Kidney epithelial cell (primary cell): ENCODE data around the gene RAB33A. TPM values are rescaled to one million over a fixed set of nuclear protein-coding genes. Genes with fewer than 3 reads are reported as not detected.

ENCODE experiments used
- DNase-seq: peaks from one replicate; pipeline ENCODE4 v3.0.0-alpha.2; 2010; ENCODE audit warnings: low read depth
- H3K27me3 ChIP-seq: 2 replicates; pipeline ENCODE4 v1.6.0; 2011; ENCODE audit warnings: low read length; ENCODE audit not compliant: control insufficient read depth, insufficient read depth
- H3K36me3 ChIP-seq: 2 replicates; pipeline ENCODE4 v1.5.1; 2011; ENCODE audit warnings: low read length; ENCODE audit not compliant: control insufficient read depth, insufficient read depth
- H3K4me3 ChIP-seq: 2 replicates; pipeline ENCODE4 v1.5.1; 2011; ENCODE audit warnings: low read depth, mild to moderate bottlenecking, control low read depth, low read length
- total RNA-seq: library from RNA; depleted of rRNA; stranded (reverse); fragments of >200 nt; gene quantifications from 2 replicates; pipeline ENCODE4 v1.2.3, GENCODE V29; 2015
- TF ChIP-seq, protein P1 (sequence below): IDR thresholded peaks from 2 replicates; pipeline ENCODE4 v1.5.1; 2011; ENCODE audit warnings: mild to moderate bottlenecking, moderate library complexity, low read length, control low read depth, inconsistent platforms; ENCODE audit not compliant: insufficient read depth, poor library complexity, severe bottlenecking

Gene RAB33A
- total RNA-seq, 1 donor from 2014 or later = 3.2 TPM

DNA sequence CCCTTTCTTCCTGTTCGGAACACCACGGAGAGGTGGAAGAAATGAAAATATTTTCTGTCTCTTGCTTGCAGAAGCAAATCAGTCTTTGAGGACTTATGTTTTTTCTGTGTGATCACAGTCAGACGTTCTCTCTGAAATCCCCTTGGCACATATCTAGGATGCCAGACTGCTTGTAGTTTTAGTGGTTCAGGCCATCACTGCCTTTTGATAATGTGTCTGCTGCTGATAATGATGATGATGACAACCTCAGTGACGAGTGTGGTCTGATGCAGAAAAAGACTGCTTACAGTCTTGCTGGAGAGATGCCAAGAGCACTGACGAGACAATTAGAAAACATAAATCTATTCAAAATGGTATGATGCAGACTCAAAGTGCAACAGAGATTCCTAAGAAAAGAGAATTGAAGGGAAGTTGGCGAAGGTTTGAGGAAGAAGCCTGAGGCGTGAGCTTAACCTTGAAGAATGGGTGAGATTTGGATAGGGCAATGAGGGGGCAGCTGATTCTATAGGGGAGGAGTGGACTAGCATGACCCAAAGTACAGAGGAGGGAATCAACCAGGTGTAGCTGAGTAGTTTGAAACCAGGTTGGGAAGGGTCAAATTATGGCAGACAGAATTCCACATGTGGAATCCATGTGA lies 7.9 kb downstream of the RAB33A start:
- H3K27me3 ChIP-seq = no peaks in the 10 kb centered on the region
- no peak overlapping the region for H3K4me3 ChIP-seq
- DNase-seq = no peak
- H3K36me3 ChIP-seq = no peaks in the 10 kb centered on the region
- TF ChIP-seq, protein P1, sequence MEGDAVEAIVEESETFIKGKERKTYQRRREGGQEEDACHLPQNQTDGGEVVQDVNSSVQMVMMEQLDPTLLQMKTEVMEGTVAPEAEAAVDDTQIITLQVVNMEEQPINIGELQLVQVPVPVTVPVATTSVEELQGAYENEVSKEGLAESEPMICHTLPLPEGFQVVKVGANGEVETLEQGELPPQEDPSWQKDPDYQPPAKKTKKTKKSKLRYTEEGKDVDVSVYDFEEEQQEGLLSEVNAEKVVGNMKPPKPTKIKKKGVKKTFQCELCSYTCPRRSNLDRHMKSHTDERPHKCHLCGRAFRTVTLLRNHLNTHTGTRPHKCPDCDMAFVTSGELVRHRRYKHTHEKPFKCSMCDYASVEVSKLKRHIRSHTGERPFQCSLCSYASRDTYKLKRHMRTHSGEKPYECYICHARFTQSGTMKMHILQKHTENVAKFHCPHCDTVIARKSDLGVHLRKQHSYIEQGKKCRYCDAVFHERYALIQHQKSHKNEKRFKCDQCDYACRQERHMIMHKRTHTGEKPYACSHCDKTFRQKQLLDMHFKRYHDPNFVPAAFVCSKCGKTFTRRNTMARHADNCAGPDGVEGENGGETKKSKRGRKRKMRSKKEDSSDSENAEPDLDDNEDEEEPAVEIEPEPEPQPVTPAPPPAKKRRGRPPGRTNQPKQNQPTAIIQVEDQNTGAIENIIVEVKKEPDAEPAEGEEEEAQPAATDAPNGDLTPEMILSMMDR = no peak

DNA sequence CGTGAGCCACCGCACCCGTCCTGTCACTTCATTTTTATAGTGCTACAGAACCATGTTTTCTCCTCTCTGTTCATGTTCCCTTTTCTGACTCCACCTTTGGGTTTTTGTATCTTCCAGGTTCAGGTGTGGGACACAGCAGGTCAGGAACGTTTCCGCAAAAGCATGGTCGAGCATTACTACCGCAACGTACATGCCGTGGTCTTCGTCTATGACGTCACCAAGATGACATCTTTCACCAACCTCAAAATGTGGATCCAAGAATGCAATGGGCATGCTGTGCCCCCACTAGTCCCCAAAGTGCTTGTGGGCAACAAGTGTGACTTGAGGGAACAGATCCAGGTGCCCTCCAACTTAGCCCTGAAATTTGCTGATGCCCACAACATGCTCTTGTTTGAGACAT lies 12.4 kb downstream of the RAB33A start:
- Histone ChIP-seq H3K27me3 (no peaks in the 10 kb centered on the region), H3K4me3 (no peak overlapping the region), H3K36me3 (no peaks in the 10 kb centered on the region)
- TF ChIP-seq, protein P1 = no peak
- DNase-seq = no peak

DNA sequence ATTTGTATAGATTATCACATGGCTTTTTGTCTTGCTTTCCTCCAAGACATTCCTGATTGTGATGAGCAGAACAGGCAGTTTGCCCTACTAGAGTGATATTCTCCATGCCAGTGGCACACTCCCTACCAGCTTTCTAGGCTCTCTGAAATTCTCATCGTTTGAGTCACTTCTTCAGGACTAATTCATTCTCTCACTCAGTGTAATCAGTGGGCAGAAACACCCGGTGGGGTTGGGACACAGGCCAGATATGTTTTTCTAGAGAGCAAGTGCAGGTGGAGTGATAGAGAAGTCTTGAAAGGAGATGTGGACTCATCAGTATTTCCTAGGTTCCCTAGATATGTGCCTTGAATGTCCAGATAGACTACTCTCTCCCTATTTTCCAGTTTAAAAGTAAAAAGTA lies 13.1 kb downstream of the RAB33A start:
- DNase-seq = no peak
- no peaks in the 10 kb centered on the region for H3K27me3 ChIP-seq
- no peak overlapping the region for H3K4me3 ChIP-seq
- TF ChIP-seq, protein P1 = no peak
- H3K36me3 ChIP-seq = no peaks in the 10 kb centered on the region

DNA sequence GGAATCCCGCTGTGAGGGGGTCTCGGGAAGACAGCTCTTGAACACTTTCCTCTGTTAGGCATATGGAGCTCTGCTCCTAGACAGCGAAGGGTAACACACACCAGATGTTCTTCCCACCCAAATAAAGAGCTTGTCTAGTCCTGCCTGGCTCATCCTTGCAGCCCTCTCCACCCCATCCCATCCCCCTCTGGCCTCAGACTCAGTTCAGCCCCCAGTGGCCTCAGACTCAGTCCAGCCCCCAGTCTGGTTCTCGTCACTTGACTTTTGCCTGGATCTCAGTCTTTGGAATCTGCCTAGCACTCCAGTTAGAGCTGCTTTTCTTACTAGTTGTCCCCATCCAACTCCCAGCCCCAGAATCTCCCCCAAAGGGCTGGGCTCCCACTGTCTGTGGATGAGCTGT lies 14.9 kb downstream of the RAB33A start:
- no peak for DNase-seq
- Histone ChIP-seq H3K36me3 (no peaks in the 10 kb centered on the region), H3K4me3 (no peak overlapping the region), H3K27me3 (no peaks in the 10 kb centered on the region)
- TF ChIP-seq, protein P1 = no peak

DNA sequence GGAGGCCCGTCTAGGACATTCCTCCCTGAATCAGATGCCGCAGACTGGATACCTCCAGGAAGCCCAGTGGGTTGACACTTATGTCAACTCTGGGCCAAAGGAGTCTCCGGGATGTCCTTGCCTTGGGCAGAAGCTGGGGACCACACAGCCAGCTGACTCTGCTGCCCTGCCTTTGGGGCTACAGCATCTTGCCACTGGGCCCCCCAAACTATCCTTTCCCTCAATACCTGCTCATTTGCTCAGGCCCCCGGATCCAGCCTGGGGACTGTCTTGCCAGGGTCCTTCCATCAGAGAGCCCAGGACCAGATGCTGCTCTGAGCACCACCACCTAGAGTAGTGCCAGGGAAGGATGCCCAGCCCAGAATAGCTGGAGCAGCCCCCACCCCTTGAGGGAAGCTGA lies 19.0 kb downstream of the RAB33A start:
- DNase-seq = no peak
- TF ChIP-seq, protein P1 = no peak
- no peaks in the 10 kb centered on the region for H3K27me3 ChIP-seq
- H3K4me3 ChIP-seq = no peak overlapping the region
- H3K36me3 ChIP-seq = no peaks in the 10 kb centered on the region

DNA sequence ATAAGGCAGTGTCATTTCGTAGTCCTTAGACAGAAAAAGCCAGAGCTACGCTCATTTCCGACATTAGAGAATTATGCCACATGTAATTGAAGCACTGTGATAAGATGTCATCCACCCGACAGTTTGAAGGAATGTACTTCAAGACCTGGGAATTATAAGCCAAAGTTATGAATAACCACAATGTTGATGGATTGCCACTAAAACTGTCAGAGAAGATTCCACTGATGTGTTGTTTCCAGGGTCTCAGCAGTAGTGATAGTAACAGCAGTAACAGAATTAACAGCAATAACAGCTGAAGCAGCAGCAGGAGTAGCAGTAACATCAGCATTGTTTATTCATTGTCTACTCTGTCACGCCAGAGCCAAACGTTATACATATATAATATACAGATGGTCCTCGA lies 24.7 kb downstream of the RAB33A start:
- TF ChIP-seq, protein P1 = no peak
- H3K36me3 ChIP-seq = no peaks in the 10 kb centered on the region
- DNase-seq = no peak
- no peak overlapping the region for H3K4me3 ChIP-seq
- H3K27me3 ChIP-seq = no peaks in the 10 kb centered on the region
